H1 (cell line): Measurements from ENCODE around the gene CXCR4. TPM values are rescaled to one million over a fixed set of nuclear protein-coding genes. Genes with fewer than 3 reads are reported as not detected.

Experiments used
- HDAC6 ChIP-seq: IDR thresholded peaks from one replicate; pipeline ENCODE4 v1.7.1; 2012; ENCODE audit warnings: low read depth, mild to moderate bottlenecking, inconsistent platforms, low read length, moderate library complexity
- JUND ChIP-seq: IDR thresholded peaks from 2 replicates; pipeline ENCODE4 v1.6.1; 2011; ENCODE audit warnings: mild to moderate bottlenecking, improper control_type of control experiment, low read length
- KDM4A ChIP-seq: IDR thresholded peaks from one replicate; pipeline ENCODE4 v1.7.1; 2012; ENCODE audit warnings: low read depth, mild to moderate bottlenecking, moderate library complexity, low read length, inconsistent platforms; ENCODE audit not compliant: severe bottlenecking
- POLR2A ChIP-seq, 2 experiments: IDR thresholded peaks; 1 replicate in 1 of 2; 2 replicates in 1 of 2; pipeline ENCODE4 v1.6.1; 2011; ENCODE audit warnings: low read depth in 2 of 2, low read length in 2 of 2, mild to moderate bottlenecking in 2 of 2; ENCODE audit errors: control extremely low read depth in 1 of 2
- RNF2 ChIP-seq: fragments of 200-900, 300-1000 bp; sonication (generic); IDR thresholded peaks from 2 replicates; pipeline ENCODE4 v1.7.1; 2016; ENCODE audit warnings: borderline replicate concordance, low read depth, mild to moderate bottlenecking, antibody characterized with exemption, low read length; ENCODE audit not compliant: poor library complexity, severe bottlenecking; ENCODE audit errors: missing control alignments
- polyA plus RNA-seq, 7 experiments: library from polyadenylated mRNA; depleted of rRNA in 3 of 7; stranded (reverse) in 5 of 7; unstranded in 2 of 7; fragments of >200 nt in 5 of 7; fragments of 200-250 nt in 2 of 7; gene quantifications; 1 replicate in 5 of 7; 2 replicates in 1 of 7; 4 replicates in 1 of 7; pipeline versions ENCODE4 v1.2.1 to v1.2.3, GENCODE V29; 2011 to 2013; ENCODE audit warnings: missing spikeins in 2 of 7, mixed read lengths in 2 of 7
- total RNA-seq: library from RNA; stranded (reverse); fragmentation: NEBNext Ultra II Directional; extraction: Animal tissue kit (Norgen Biotek cat#: 25700); gene quantifications from 2 replicates; pipeline ENCODE4 v1.2.1, GENCODE V29; 2021

CXCR4 gene
- total and polyA plus RNA-seq, 2 of the 8 experiments (the other 6 are each of a cell fraction or from before 2014, with no cell fraction given): 1.8 to 2.8 TPM

- no peak for TF ChIP-seq RNF2
- no peak for TF ChIP-seq JUND
- no peak for TF ChIP-seq POLR2A (IDR thresholded peaks at IDR 0.05; ENCODE audit: control extremely low read depth in 1 of 2, low read depth in 2 of 2, low read length in 2 of 2)
- TF ChIP-seq KDM4A: no peak
- no peak for TF ChIP-seq HDAC6
Observed at GRCh38 chr2:136154384-136154783, 36.4 kb upstream of the CXCR4 start (continued).
